Vagina (tissue), 2 donors: Measurements from ENCODE around the gene DSC2. TPM values are rescaled to one million over a fixed set of nuclear protein-coding genes. Genes with fewer than 3 reads are reported as not detected.

Experiments
- DNase-seq, 2 donors: peaks; one replicate each; pipeline ENCODE4 v3.0.0-alpha.2; 2017; ENCODE audit errors: extremely low spot score in 2 of 2
- H3K27ac ChIP-seq: fragments of 200-600 bp; sonication (generic); one replicate; pipeline ENCODE4 v1.5.1; 2019
- H3K27me3 ChIP-seq: fragments of 200-600 bp; sonication (generic); one replicate; pipeline ENCODE4 v1.5.1; 2019
- H3K36me3 ChIP-seq, 2 donors: fragments of 200-600 bp; sonication (generic); one replicate each; pipeline ENCODE4 v1.5.1; 2017 to 2019
- H3K4me1 ChIP-seq: fragments of 200-600 bp; sonication (generic); one replicate; pipeline ENCODE4 v1.5.1; 2019
- H3K4me3 ChIP-seq, 2 donors: fragments of 200-600 bp; sonication (generic); 1 replicate in 1 of 2; 2 replicates in 1 of 2; pipeline ENCODE4 v1.5.1; 2016 to 2019
- H3K9me3 ChIP-seq: fragments of 200-600 bp; sonication (generic); one replicate; pipeline ENCODE4 v1.5.1; 2019
- POLR2A ChIP-seq, 2 donors: fragments of 450-650 bp; IDR thresholded peaks; one replicate each; pipeline ENCODE4 v1.6.1; 2017; ENCODE audit warnings: antibody characterized with exemption in 2 of 2, mild to moderate bottlenecking in 2 of 2, moderate library complexity in 2 of 2
- POLR2AphosphoS5 ChIP-seq, 2 donors: sonication (generic); formaldehyde crosslinking; IDR thresholded peaks; one replicate each; pipeline ENCODE4 v1.9.0; 2017; ENCODE audit warnings: antibody characterized with exemption in 2 of 2, mild to moderate bottlenecking in 2 of 2, low read depth in 1 of 2; ENCODE audit not compliant: insufficient read depth in 1 of 2
- intact Hi-C: fragments of 100-400 bp; cut with DNase I; formaldehyde crosslinking; loops from one replicate; pipeline ENCODE4 v1.15.1; 2023
- total RNA-seq: library from RNA; depleted of rRNA; stranded (reverse); fragments of >200 nt; gene quantifications from one replicate; pipeline ENCODE4 v1.2.3, GENCODE V29; 2016
- TF ChIP-seq, protein P1 (sequence below), 3 experiments: fragments of 450-650 bp in 2 of 3; fragments of 200-600 bp in 1 of 3; sonication (generic) in 1 of 3; IDR thresholded peaks; one replicate each; pipeline ENCODE4 v1.5.1; 2017 to 2019; ENCODE audit warnings: antibody characterized with exemption in 3 of 3, mild to moderate bottlenecking in 2 of 3, moderate library complexity in 2 of 3

Gene DSC2
- total RNA-seq, 1 donor from 2014 or later, result 108 TPM

GRCh38 chr18:31103423-31103822, 1.2 kb upstream of the DSC2 start:
- TF ChIP-seq, protein P1, sequence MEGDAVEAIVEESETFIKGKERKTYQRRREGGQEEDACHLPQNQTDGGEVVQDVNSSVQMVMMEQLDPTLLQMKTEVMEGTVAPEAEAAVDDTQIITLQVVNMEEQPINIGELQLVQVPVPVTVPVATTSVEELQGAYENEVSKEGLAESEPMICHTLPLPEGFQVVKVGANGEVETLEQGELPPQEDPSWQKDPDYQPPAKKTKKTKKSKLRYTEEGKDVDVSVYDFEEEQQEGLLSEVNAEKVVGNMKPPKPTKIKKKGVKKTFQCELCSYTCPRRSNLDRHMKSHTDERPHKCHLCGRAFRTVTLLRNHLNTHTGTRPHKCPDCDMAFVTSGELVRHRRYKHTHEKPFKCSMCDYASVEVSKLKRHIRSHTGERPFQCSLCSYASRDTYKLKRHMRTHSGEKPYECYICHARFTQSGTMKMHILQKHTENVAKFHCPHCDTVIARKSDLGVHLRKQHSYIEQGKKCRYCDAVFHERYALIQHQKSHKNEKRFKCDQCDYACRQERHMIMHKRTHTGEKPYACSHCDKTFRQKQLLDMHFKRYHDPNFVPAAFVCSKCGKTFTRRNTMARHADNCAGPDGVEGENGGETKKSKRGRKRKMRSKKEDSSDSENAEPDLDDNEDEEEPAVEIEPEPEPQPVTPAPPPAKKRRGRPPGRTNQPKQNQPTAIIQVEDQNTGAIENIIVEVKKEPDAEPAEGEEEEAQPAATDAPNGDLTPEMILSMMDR (IDR thresholded peaks at IDR 0.05), result no peak
- TF ChIP-seq POLR2AphosphoS5 (IDR thresholded peaks at IDR 0.05; ENCODE audit: insufficient read depth in 1 of 2, low read depth in 1 of 2), result no peak
- no peak for TF ChIP-seq POLR2A (IDR thresholded peaks at IDR 0.05)
- no peaks in the 10 kb centered on the region for H3K4me1 ChIP-seq
- no peak overlapping the region for H3K4me3 ChIP-seq
- H3K36me3 ChIP-seq, result no peaks in the 10 kb centered on the region
- no peak for DNase-seq
- H3K9me3 ChIP-seq, result no peaks in the 10 kb centered on the region
- intact Hi-C loops, result no loop called here
- H3K27me3 ChIP-seq, result no peaks in the 10 kb centered on the region
- no peak overlapping the region for H3K27ac ChIP-seq

DNA sequence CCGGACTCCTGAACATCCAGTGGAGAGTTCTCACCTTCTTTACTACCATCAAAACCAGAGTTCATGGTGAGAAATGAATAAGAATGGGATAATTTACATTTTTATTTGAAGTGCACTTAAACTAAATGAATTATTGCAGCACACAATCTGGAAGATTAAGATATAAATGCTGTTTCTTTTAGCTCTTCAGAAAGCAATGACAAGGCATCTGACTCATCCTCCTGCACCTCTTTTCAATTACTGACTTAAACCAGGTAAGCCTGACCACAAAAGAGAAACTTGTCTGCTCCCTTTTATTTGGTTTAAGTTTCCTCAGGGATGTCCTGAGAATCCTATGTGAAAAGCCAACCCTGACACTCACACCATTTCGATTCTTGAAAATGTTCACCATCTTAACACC, 720 bp upstream of the DSC2 start:
- no peak overlapping the region for H3K4me3 ChIP-seq
- no peaks in the 10 kb centered on the region for H3K4me1 ChIP-seq
- H3K27ac ChIP-seq, result peak overlapping the region; percentile 77
- DNase-seq, result no peak
- no peaks in the 10 kb centered on the region for H3K27me3 ChIP-seq
- intact Hi-C loops, result no loop called here
- TF ChIP-seq POLR2A (IDR thresholded peaks at IDR 0.05), result no peak
- TF ChIP-seq POLR2AphosphoS5 (IDR thresholded peaks at IDR 0.05; ENCODE audit: insufficient read depth in 1 of 2, low read depth in 1 of 2), result no peak
- TF ChIP-seq, protein P1 (IDR thresholded peaks at IDR 0.05), result no peak
- no peaks in the 10 kb centered on the region for H3K36me3 ChIP-seq
- no peaks in the 10 kb centered on the region for H3K9me3 ChIP-seq

- H3K9me3 ChIP-seq, result no peaks in the 10 kb centered on the region
- intact Hi-C loops, result no loop called here
- H3K36me3 ChIP-seq, result no peaks in the 10 kb centered on the region
- no peaks in the 10 kb centered on the region for H3K27me3 ChIP-seq
- H3K4me1 ChIP-seq, result no peaks in the 10 kb centered on the region
- H3K4me3 ChIP-seq, result peak overlapping the region; percentile 52 to 56
- H3K27ac ChIP-seq, result peak overlapping the region; percentile 77
- TF ChIP-seq, protein P1 (IDR thresholded peaks at IDR 0.05), result no peak
- no peak for TF ChIP-seq POLR2A (IDR thresholded peaks at IDR 0.05)
- no peak for TF ChIP-seq POLR2AphosphoS5 (IDR thresholded peaks at IDR 0.05; ENCODE audit: insufficient read depth in 1 of 2, low read depth in 1 of 2)
- no peak for DNase-seq
These were observed 817 bp downstream of the DSC2 start for GRCh38 chr18:31101183-31102024.

DNA sequence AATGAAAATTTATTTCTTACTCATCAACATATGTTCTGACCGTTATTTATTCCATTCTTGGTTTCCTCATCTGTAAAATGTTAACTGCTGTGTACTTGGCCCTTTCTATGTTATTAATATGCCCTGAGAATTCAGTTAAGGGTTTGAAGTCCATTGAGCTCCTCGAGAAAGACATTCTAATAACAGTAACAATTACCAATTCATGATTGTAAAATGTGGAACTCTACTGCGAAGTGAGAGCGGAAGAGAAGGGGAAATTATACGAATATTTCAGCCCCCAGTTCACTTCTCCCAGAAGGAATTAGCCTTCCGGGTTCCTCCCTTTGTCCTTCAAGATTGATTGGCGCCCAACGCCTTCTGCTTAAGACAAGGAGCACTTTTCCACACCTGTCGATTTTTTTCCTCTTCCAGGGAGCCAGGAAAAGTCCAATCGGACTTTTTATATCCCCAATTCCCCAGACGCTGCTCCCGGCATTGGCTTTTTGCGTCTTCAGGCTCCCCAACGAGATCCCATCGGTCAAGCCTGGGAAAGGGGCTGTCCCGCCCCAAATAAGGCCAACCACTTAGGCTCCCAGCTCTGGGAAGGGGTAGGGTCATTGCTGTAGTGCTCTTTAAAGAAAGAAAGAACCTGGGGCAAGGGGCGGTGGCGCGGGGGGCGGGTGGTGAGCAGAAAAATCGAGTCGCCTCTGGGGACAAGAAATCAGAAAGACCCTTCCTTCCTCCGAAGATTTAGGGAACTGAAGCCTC, 1.6 kb downstream of the DSC2 start:
- Histone ChIP-seq H3K4me1 (no peaks in the 10 kb centered on the region), H3K9me3 (no peaks in the 10 kb centered on the region), H3K4me3 (peak overlapping the region; percentile 52 to 56), H3K36me3 (no peaks in the 10 kb centered on the region), H3K27ac (peak overlapping the region; percentile 77), H3K27me3 (no peaks in the 10 kb centered on the region)
- intact Hi-C loops, result no loop called here
- TF ChIP-seq POLR2AphosphoS5 (IDR thresholded peaks at IDR 0.05; ENCODE audit: insufficient read depth in 1 of 2, low read depth in 1 of 2) (no peak), POLR2A (IDR thresholded peaks at IDR 0.05) (no peak)
- TF ChIP-seq, protein P1 (IDR thresholded peaks at IDR 0.05), result no peak
- no peak for DNase-seq
